ENCODE results near the gene ACOT12. TPM values are rescaled to one million over a fixed set of nuclear protein-coding genes. Genes with fewer than 3 reads are reported as not detected.
"Not testable (repeated sequence)": the region's sequence is repeated elsewhere in the genome, so short reads cannot be mapped to it uniquely, and the experiment has no call there.

Gene ACOT12
- polyA plus RNA-seq, 1 experiment = 0.56 TPM

- no peak overlapping the region for H3K4me3 ChIP-seq (ENCODE audit: low read depth, low read length)
- peaks cover 2% of the 10 kb centered on the region for H3K27me3 ChIP-seq (ENCODE audit: control insufficient read depth, insufficient read depth, low read length)
- ChIA-PET CTCF (no interaction called here), POLR2A (no interaction called here)
- no peak for DNase-seq (ENCODE audit: low read depth, low spot score)
- no peaks in the 10 kb centered on the region for H3K9me3 ChIP-seq (ENCODE audit: control insufficient read depth, insufficient read depth, low read length)
- no peak for TF ChIP-seq CTCF (IDR thresholded peaks at IDR 0.05; ENCODE audit: low read depth, low read length)
- H3K27ac ChIP-seq (ENCODE audit: low read depth, low read length) = no peak overlapping the region
Observed at GRCh38 chr5:81350507-81350906, 43.4 kb downstream of the ACOT12 start.

GRCh38 chr5:81349161-81349560 is 44.8 kb downstream of the ACOT12 start:
- H3K9me3 ChIP-seq (ENCODE audit: control insufficient read depth, insufficient read depth, low read length) = no peaks in the 10 kb centered on the region
- TF ChIP-seq CTCF (IDR thresholded peaks at IDR 0.05; ENCODE audit: low read depth, low read length) = no peak
- no peak for DNase-seq (ENCODE audit: low read depth, low spot score)
- CTCF ChIA-PET = no interaction called here
- POLR2A ChIA-PET = no interaction called here
- no peak overlapping the region for H3K4me3 ChIP-seq (ENCODE audit: low read depth, low read length)
- H3K27me3 ChIP-seq (ENCODE audit: control insufficient read depth, insufficient read depth, low read length) = peaks cover 2% of the 10 kb centered on the region
- no peak overlapping the region for H3K27ac ChIP-seq (ENCODE audit: low read depth, low read length)

- Histone ChIP-seq H3K27ac (ENCODE audit: low read depth, low read length) (no peak overlapping the region), H3K27me3 (ENCODE audit: control insufficient read depth, insufficient read depth, low read length) (peaks cover 2% of the 10 kb centered on the region), H3K9me3 (ENCODE audit: control insufficient read depth, insufficient read depth, low read length) (no peaks in the 10 kb centered on the region), H3K4me3 (ENCODE audit: low read depth, low read length) (no peak overlapping the region)
- ChIA-PET CTCF (no interaction called here), POLR2A (no interaction called here)
- no peak for DNase-seq (ENCODE audit: low read depth, low spot score)
- 0 out of 2 replicates have a peak, but pooled peaks have one; percentile 5 for TF ChIP-seq CTCF (IDR thresholded peaks at IDR 0.05; ENCODE audit: low read depth, low read length)
Observed at GRCh38 chr5:81345411-81346003, 48.4 kb downstream of the ACOT12 start.

GRCh38 chr5:81344736-81345135 is 49.2 kb downstream of the ACOT12 start:
- no peak for TF ChIP-seq CTCF (IDR thresholded peaks at IDR 0.05; ENCODE audit: low read depth, low read length)
- POLR2A ChIA-PET = no interaction called here

GRCh38 chr5:81338213-81338612 is 55.7 kb downstream of the ACOT12 start:
- CTCF ChIA-PET; H3K27ac ChIP-seq (ENCODE audit: low read depth, low read length); H3K4me3 ChIP-seq (ENCODE audit: low read depth, low read length); H3K9me3 ChIP-seq (ENCODE audit: control insufficient read depth, insufficient read depth, low read length); POLR2A ChIA-PET; DNase-seq (ENCODE audit: low read depth, low spot score); H3K27me3 ChIP-seq (ENCODE audit: control insufficient read depth, insufficient read depth, low read length): not testable (repeated sequence)

More at GRCh38 chr5:81344736-81345135, 49.2 kb downstream of the ACOT12 start:
- H3K27me3 ChIP-seq (ENCODE audit: control insufficient read depth, insufficient read depth, low read length) = no peaks in the 10 kb centered on the region
- no peak overlapping the region for H3K27ac ChIP-seq (ENCODE audit: low read depth, low read length)
- no peak overlapping the region for H3K4me3 ChIP-seq (ENCODE audit: low read depth, low read length)
- CTCF ChIA-PET = no interaction called here
- no peak for DNase-seq (ENCODE audit: low read depth, low spot score)
- no peaks in the 10 kb centered on the region for H3K9me3 ChIP-seq (ENCODE audit: control insufficient read depth, insufficient read depth, low read length)

- H3K4me3 ChIP-seq (ENCODE audit: low read depth, low read length) = no peak overlapping the region
- no peak for TF ChIP-seq CTCF (IDR thresholded peaks at IDR 0.05; ENCODE audit: low read depth, low read length)
- peaks cover 3% of the 10 kb centered on the region for H3K27me3 ChIP-seq (ENCODE audit: control insufficient read depth, insufficient read depth, low read length)
- no peak overlapping the region for H3K27ac ChIP-seq (ENCODE audit: low read depth, low read length)
- no peak for DNase-seq (ENCODE audit: low read depth, low spot score)
- CTCF ChIA-PET = no interaction called here
- POLR2A ChIA-PET = no interaction called here
- H3K9me3 ChIP-seq (ENCODE audit: control insufficient read depth, insufficient read depth, low read length) = no peaks in the 10 kb centered on the region
Observed at GRCh38 chr5:81337803-81338202, 56.1 kb downstream of the ACOT12 start.
